HL-60 (cell line): ENCODE measurements around the gene ZNF638.

Experiments used
- DNase-seq, 2 experiments: peaks; one replicate each; pipeline ENCODE4 v3.0.0-alpha.2; 2010 to 2020; ENCODE audit warnings: low read depth in 1 of 2, low spot score in 1 of 2
- H3K27ac ChIP-seq: fragments of 250-450 bp; sonication (Bioruptor Pico); replicated peaks from 2 replicates; pipeline ENCODE4 v1.5.1; 2020; ENCODE audit warnings: mild to moderate bottlenecking, moderate library complexity
- H3K27me3 ChIP-seq: fragments of 250-450 bp; sonication (Bioruptor Pico); 2 replicates; pipeline ENCODE4 v1.5.1; 2021; ENCODE audit warnings: mild to moderate bottlenecking, moderate library complexity; ENCODE audit not compliant: insufficient read depth, poor library complexity, severe bottlenecking
- H3K4me3 ChIP-seq: replicated peaks from 2 replicates; pipeline ENCODE4 v1.5.1; 2011; ENCODE audit warnings: mild to moderate bottlenecking, control low read depth, low read length; ENCODE audit not compliant: insufficient read depth
- GABPA ChIP-seq: IDR thresholded peaks from 2 replicates; pipeline ENCODE4 v1.6.1; 2012; ENCODE audit warnings: low read depth
- POLR2AphosphoS5 ChIP-seq: IDR thresholded peaks from 2 replicates; pipeline ENCODE4 v1.6.1; 2012; ENCODE audit warnings: low read depth
- SPI1 ChIP-seq: IDR thresholded peaks from 2 replicates; pipeline ENCODE4 v1.6.1; 2012; ENCODE audit warnings: low read depth, mild to moderate bottlenecking, borderline replicate concordance
- TF ChIP-seq, protein P1 (sequence below): IDR thresholded peaks from one replicate; pipeline ENCODE4 v1.5.1; 2011; ENCODE audit warnings: low read length, control low read depth, inconsistent platforms; ENCODE audit not compliant: insufficient read depth
- TF ChIP-seq, protein P2 (sequence below): IDR thresholded peaks from 2 replicates; pipeline ENCODE4 v1.6.1; 2012; ENCODE audit warnings: low read depth; ENCODE audit not compliant: insufficient replicate concordance

The ZNF638 gene

DNA sequence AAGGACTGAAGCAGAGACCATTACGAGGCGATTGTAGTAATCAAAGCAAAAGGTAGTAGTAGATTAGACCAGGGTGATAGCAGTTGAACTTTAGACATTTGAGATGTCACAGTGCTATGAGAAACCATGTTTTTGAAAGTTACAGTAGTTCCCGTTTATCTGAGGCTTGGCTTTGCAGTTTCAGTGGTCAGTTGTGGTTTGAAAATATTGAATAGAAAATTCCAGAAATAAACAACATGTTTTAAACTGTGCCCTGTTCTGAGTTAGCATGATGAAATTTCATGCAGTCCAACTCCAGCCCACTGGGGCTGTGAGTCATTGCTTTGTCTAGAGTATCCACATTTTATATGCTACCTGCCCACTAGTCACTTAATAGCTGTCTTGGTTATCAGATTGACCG is 47.5 kb downstream of the ZNF638 start:
- H3K27ac ChIP-seq, result no peak overlapping the region
- H3K27me3 ChIP-seq, result no peaks in the 10 kb centered on the region
- no peak for TF ChIP-seq SPI1
- no peak for TF ChIP-seq POLR2AphosphoS5
- TF ChIP-seq, protein P1, sequence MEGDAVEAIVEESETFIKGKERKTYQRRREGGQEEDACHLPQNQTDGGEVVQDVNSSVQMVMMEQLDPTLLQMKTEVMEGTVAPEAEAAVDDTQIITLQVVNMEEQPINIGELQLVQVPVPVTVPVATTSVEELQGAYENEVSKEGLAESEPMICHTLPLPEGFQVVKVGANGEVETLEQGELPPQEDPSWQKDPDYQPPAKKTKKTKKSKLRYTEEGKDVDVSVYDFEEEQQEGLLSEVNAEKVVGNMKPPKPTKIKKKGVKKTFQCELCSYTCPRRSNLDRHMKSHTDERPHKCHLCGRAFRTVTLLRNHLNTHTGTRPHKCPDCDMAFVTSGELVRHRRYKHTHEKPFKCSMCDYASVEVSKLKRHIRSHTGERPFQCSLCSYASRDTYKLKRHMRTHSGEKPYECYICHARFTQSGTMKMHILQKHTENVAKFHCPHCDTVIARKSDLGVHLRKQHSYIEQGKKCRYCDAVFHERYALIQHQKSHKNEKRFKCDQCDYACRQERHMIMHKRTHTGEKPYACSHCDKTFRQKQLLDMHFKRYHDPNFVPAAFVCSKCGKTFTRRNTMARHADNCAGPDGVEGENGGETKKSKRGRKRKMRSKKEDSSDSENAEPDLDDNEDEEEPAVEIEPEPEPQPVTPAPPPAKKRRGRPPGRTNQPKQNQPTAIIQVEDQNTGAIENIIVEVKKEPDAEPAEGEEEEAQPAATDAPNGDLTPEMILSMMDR, result no peak
- TF ChIP-seq, protein P2, sequence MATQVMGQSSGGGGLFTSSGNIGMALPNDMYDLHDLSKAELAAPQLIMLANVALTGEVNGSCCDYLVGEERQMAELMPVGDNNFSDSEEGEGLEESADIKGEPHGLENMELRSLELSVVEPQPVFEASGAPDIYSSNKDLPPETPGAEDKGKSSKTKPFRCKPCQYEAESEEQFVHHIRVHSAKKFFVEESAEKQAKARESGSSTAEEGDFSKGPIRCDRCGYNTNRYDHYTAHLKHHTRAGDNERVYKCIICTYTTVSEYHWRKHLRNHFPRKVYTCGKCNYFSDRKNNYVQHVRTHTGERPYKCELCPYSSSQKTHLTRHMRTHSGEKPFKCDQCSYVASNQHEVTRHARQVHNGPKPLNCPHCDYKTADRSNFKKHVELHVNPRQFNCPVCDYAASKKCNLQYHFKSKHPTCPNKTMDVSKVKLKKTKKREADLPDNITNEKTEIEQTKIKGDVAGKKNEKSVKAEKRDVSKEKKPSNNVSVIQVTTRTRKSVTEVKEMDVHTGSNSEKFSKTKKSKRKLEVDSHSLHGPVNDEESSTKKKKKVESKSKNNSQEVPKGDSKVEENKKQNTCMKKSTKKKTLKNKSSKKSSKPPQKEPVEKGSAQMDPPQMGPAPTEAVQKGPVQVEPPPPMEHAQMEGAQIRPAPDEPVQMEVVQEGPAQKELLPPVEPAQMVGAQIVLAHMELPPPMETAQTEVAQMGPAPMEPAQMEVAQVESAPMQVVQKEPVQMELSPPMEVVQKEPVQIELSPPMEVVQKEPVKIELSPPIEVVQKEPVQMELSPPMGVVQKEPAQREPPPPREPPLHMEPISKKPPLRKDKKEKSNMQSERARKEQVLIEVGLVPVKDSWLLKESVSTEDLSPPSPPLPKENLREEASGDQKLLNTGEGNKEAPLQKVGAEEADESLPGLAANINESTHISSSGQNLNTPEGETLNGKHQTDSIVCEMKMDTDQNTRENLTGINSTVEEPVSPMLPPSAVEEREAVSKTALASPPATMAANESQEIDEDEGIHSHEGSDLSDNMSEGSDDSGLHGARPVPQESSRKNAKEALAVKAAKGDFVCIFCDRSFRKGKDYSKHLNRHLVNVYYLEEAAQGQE, result no peak
- TF ChIP-seq GABPA, result no peak
- no peak for DNase-seq
- no peak overlapping the region for H3K4me3 ChIP-seq

DNA sequence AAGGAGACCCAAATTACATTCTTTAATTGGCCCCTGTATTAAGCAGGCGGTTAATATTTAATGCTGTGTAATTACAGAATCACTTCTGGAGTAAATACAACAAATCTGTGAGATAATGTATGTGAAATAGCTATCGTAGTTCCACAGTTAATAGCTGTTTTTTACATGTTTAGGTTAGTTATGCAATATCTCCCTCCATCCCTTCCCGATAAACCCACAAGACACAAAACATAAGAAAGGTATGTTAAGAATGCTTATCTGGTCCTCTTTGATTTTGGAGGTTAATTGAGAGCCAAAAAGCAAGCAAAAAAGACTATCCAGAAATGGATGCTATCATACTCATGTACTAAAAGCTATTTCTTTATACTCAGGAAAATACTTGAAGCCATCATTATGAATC is 49.1 kb downstream of the ZNF638 start:
- Histone ChIP-seq H3K27me3 (no peaks in the 10 kb centered on the region), H3K4me3 (no peak overlapping the region), H3K27ac (no peak overlapping the region)
- no peak for DNase-seq
- TF ChIP-seq, protein P2, result no peak
- TF ChIP-seq, protein P1, result no peak
- TF ChIP-seq POLR2AphosphoS5 (no peak), SPI1 (no peak), GABPA (no peak)

DNA sequence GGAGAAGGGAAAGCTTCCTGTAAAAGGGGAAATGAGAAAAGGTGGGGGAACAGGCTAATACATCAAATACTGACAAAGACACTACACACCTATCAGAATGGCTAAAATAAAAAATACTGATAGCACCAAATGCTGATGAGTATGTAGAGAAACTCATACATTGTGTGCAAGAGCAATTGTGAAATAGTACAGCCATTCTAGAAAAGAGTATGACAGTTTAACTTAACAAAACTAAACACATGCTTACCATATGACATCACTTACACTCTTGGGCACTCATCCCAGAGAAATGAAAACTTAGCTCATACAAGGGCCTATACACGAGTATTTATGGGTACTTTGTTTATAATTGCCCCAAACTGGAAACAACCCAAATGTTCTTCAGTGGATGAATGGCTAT is 53.4 kb downstream of the ZNF638 start:
- Histone ChIP-seq H3K27me3 (no peaks in the 10 kb centered on the region), H3K27ac (no peak overlapping the region), H3K4me3 (no peak overlapping the region)
- no peak for DNase-seq
- no peak for TF ChIP-seq POLR2AphosphoS5
- no peak for TF ChIP-seq SPI1
- TF ChIP-seq, protein P2, result no peak
- TF ChIP-seq GABPA, result no peak
- TF ChIP-seq, protein P1, result no peak
